Glomerular endothelial cell (primary cell): Measurements from ENCODE around the gene PSMD11. TPM values are rescaled to one million over a fixed set of nuclear protein-coding genes. Genes with fewer than 3 reads are reported as not detected.

Source experiments
- total RNA-seq: library from RNA; depleted of rRNA; stranded (reverse); fragments of >200 nt; gene quantifications from 2 replicates; pipeline ENCODE4 v1.2.3, GENCODE V29; 2015

PSMD11 gene
- total RNA-seq, 1 donor from 2014 or later: 99.8 TPM

Other genes with a start within 250 kb of the PSMD11 start
- not detected in 2 replicates for gene RHBDL3, start 178.7 kb upstream of the PSMD11 start, total RNA-seq
- 7.8 and 8.4 TPM in 2 replicates for gene C17orf75, start 102.3 kb upstream of the PSMD11 start, total RNA-seq
- gene ZNF207, start 94.4 kb upstream of the PSMD11 start, total RNA-seq: 130 and 142 TPM in 2 replicates
- 2.5 and 3.5 TPM in 2 replicates for gene CDK5R1, start 42.5 kb downstream of the PSMD11 start, total RNA-seq